ENCODE results near the gene TRMT44.

DNA sequence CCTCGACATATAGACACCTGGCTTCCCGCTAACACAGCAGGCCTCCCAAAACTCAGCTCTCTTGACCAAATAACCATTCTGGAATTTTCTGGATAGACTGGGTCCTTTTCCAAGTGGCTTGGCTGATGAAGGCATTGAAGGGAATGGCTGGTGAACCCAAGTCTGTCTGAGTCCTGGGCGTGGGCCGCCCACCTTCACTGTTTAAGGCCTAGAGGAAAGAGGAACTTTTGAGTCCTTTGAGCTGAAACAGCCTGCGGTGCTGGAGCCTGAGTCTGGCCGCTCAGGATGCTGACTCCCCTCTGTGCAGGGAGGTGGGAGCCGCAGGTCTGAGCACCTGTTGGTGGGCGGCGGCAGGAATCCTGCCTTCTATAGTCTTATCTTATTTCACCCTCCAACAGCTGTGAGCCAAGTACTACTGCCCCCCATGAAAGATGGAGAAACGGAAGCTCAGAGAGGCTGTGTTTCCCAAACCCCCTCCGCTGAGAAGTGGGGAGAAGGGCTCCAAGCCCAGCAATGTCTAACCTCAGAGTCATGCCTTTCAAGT lies 23.4 kb upstream of the TRMT44 start:
- TF ChIP-seq CTCF (IDR thresholded peaks at IDR 0.05), result no peak
- TF ChIP-seq POLR2A (IDR thresholded peaks at IDR 0.05), result no peak

Data from thyroid gland (tissue), 4 donors.